Type B pancreatic cell (in vitro differentiated cells): Measurements from ENCODE around the gene KRT75. TPM values are rescaled to one million over a fixed set of nuclear protein-coding genes. Genes with fewer than 3 reads are reported as not detected.

Experiments
- DNase-seq: peaks from one replicate; pipeline ENCODE4 v3.0.0; 2021; ENCODE audit warnings: mixed read lengths; ENCODE audit not compliant: unreplicated experiment; ENCODE audit errors: extremely low spot score
- H3K27ac Mint-ChIP-seq: 2 replicates; pipeline ENCODE4 v1.8.0; 2021; ENCODE audit warnings: mild to moderate bottlenecking, mixed read lengths
- H3K27me3 Mint-ChIP-seq: 2 replicates; pipeline ENCODE4 v1.8.0; 2021; ENCODE audit warnings: mixed read lengths
- H3K36me3 Mint-ChIP-seq: 2 replicates; pipeline ENCODE4 v1.8.0; 2021; ENCODE audit warnings: mixed read lengths
- H3K4me1 Mint-ChIP-seq: one replicate; pipeline ENCODE4 v1.8.0; 2021; ENCODE audit warnings: mixed read lengths; ENCODE audit not compliant: unreplicated experiment
- H3K4me3 Mint-ChIP-seq: 2 replicates; pipeline ENCODE4 v1.8.0; 2021; ENCODE audit warnings: mild to moderate bottlenecking, mixed read lengths
- H3K9me3 Mint-ChIP-seq: 2 replicates; pipeline ENCODE4 v1.8.0; 2021; ENCODE audit warnings: mixed read lengths
- total RNA-seq: library from RNA; stranded (reverse); gene quantifications from 2 replicates; pipeline ENCODE4 v1.2.1, GENCODE V29; 2021; ENCODE audit warnings: low replicate concordance
- TF ChIP-seq, protein P1 (sequence below): fragments of 200-600 bp; sonication (generic); conservative IDR thresholded peaks from 2 replicates; pipeline ENCODE4 v1.5.0; 2021; ENCODE audit warnings: antibody characterized with exemption, mild to moderate bottlenecking

Gene KRT75
- total RNA-seq, 1 donor from 2014 or later = not detected

DNA sequence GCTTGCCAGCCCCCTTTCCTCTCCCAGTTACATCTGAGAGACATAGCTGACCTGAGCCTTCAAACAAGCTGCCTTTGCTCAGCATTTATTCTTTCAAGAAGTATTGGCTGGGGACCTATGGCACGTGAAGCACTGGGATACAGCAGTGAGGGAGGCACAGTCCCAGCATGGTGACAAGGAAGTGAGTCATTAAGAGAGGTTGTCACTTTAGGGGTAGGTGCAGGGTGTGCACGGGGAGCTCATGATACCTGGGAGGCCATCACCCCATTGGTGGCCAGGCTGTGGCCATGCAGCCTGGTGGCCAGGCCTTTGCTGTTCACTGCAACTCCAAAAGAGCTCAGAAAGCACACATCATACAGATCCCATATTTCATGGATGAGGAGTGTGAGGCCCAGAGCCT, 5.7 kb upstream of the KRT75 start:
- Mint-ChIP-seq H3K4me1 (peaks cover 20% of the 10 kb centered on the region), H3K27me3 (peaks cover 44% of the 10 kb centered on the region), H3K9me3 (no peaks in the 10 kb centered on the region), H3K36me3 (no peaks in the 10 kb centered on the region), H3K4me3 (no peak overlapping the region), H3K27ac (peak overlapping the region; percentile 77)
- TF ChIP-seq, protein P1, sequence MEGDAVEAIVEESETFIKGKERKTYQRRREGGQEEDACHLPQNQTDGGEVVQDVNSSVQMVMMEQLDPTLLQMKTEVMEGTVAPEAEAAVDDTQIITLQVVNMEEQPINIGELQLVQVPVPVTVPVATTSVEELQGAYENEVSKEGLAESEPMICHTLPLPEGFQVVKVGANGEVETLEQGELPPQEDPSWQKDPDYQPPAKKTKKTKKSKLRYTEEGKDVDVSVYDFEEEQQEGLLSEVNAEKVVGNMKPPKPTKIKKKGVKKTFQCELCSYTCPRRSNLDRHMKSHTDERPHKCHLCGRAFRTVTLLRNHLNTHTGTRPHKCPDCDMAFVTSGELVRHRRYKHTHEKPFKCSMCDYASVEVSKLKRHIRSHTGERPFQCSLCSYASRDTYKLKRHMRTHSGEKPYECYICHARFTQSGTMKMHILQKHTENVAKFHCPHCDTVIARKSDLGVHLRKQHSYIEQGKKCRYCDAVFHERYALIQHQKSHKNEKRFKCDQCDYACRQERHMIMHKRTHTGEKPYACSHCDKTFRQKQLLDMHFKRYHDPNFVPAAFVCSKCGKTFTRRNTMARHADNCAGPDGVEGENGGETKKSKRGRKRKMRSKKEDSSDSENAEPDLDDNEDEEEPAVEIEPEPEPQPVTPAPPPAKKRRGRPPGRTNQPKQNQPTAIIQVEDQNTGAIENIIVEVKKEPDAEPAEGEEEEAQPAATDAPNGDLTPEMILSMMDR = no peak
- DNase-seq = no peak

DNA sequence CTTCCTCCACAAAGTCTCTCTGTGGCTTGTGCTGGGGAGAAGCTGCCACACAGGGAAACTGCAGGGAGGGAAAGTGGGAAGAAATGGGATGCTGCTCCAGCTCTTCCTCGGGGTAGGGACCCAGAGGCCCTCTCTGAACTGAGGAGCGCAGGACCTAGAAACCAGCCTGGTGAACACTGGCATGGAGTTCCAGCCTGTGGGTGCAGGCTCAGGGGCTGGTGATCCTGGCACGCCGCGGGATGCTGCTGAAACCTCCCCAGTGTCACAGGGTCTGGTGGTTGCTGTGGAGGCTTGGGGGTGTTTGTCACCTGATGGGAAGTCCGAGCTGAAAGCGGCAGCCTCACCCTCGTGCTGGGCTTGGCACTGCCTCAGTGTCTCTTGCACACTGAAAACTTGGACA, 5.2 kb upstream of the KRT75 start:
- TF ChIP-seq, protein P1 = no peak
- no peaks in the 10 kb centered on the region for H3K36me3 Mint-ChIP-seq
- no peak for DNase-seq
- H3K27me3 Mint-ChIP-seq = peaks cover 43% of the 10 kb centered on the region
- no peak overlapping the region for H3K4me3 Mint-ChIP-seq
- H3K27ac Mint-ChIP-seq = no peak overlapping the region
- no peaks in the 10 kb centered on the region for H3K9me3 Mint-ChIP-seq
- H3K4me1 Mint-ChIP-seq = peaks cover 20% of the 10 kb centered on the region

DNA sequence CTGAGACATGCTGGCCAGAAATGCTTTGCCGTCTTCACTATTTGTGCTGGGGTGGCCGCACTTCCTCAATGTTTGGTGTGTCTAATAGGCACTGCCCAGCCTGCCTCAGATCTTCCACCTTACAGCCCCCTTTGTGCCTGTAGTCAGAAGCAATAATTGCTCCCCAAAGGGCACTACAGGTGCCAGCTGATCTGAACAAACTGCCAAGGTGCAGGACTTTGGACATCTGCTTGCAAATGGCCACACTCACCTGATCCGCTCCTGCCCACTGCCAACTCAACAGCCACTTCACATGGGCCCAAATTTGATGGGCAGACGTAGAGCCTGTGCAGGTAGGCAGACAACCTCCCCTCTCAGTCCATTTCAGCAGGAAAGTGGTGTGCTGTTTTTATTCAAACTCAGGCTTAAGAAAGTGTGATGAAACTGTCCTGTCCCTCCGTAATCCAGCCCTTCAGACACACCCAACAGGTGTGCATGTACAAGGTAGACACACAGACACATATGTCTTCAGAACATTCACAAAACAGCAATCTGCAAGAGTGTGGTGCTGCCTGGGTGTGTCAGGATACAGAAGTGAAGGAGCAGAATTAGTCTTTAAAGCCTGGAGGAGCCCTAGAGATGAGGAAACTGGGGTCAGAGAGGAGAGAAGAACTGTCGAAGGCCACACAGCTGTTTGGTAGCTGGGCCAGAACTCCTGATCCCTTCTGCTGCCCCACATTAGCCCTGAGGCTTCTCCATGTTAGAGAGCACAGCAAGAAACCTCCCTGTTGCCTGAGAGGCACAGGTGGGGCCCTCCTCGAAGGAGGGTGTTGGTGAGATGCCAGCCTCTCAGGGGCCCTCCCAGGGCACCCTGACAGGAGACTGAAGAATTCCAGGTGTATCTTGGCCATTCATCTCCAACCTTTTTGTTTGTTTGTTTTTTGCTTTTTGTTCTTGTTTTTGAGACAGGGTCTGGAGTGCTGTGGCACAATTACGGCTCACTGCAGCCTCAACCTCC, 4.4 kb upstream of the KRT75 start:
- peaks cover 20% of the 10 kb centered on the region for H3K4me1 Mint-ChIP-seq
- DNase-seq = no peak
- TF ChIP-seq, protein P1 = no peak
- peaks cover 43% of the 10 kb centered on the region for H3K27me3 Mint-ChIP-seq
- no peak overlapping the region for H3K27ac Mint-ChIP-seq
- no peak overlapping the region for H3K4me3 Mint-ChIP-seq
- no peaks in the 10 kb centered on the region for H3K9me3 Mint-ChIP-seq
- H3K36me3 Mint-ChIP-seq = no peaks in the 10 kb centered on the region

DNA sequence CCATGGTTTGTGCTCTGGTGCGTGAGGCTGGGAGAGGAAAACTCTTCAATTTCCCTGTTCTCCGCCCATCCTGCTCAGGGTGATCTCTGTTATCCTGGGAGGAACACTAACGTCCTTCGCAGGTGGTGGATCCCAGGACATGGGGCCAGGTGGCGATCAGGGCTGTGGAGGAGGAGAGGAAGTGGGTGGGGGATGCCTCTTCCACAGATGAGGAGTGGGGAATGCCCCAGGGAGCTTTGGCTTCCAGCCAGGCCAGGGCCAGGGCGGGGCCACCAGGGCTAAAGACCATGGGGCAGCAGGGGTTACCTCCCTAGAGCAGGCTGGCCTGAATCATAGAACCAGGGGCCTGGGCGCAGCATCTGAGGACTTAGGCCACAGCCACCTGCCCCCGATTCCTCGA, 3.3 kb upstream of the KRT75 start:
- TF ChIP-seq, protein P1 = no peak
- Mint-ChIP-seq H3K27me3 (peaks cover 38% of the 10 kb centered on the region), H3K4me3 (no peak overlapping the region), H3K4me1 (peaks cover 18% of the 10 kb centered on the region), H3K9me3 (no peaks in the 10 kb centered on the region), H3K36me3 (no peaks in the 10 kb centered on the region), H3K27ac (no peak overlapping the region)
- no peak for DNase-seq

DNA sequence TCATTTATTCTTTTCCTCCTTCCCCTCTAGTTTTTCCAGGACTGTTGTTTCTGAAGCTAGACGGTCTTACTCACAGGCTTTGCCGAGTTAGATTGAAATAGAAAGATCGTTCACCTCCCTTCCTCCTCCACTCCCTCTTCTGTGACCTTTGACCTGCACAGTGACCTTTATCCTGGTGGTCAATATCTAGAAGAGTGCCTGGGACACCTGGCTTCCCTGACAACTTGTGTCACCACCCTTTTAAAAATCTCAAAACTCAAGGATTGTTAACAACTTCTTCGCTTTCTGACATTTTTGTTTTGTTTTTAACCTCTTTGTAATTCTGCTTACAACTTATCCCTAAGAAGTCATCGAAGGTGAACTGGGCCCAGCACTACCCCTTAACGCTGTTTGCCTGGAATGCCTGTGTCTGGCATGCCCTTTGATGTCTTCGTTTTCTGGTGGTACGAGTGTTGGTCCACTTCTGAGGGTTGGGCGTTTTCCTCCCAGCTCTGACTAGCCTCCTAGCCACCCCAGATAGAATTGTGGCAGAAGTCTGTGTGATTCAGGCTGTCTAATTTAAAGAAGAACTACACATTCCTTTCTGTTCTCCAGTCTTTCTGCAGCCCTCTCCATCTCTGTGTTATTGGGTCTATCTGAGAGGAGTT, 2.8 kb upstream of the KRT75 start:
- Mint-ChIP-seq H3K4me3 (no peak overlapping the region), H3K9me3 (no peaks in the 10 kb centered on the region), H3K27me3 (peaks cover 38% of the 10 kb centered on the region), H3K27ac (no peak overlapping the region), H3K36me3 (no peaks in the 10 kb centered on the region), H3K4me1 (peaks cover 13% of the 10 kb centered on the region)
- peak; percentile 29 for DNase-seq
- TF ChIP-seq, protein P1 = no peak
